GM21423 (cell line): ENCODE results near the gene NAALAD2.
"Not testable (repeated sequence)": the region's sequence is repeated elsewhere in the genome, so short reads cannot be mapped to it uniquely, and the experiment has no call there.

Experiments
- ATAC-seq: cut with Tn5 transposase; IDR thresholded peaks from one replicate; pipeline ENCODE4 v1.9.1; 2021; ENCODE audit warnings: mild to moderate bottlenecking, moderate library complexity; ENCODE audit not compliant: unreplicated experiment

NAALAD2 gene

DNA sequence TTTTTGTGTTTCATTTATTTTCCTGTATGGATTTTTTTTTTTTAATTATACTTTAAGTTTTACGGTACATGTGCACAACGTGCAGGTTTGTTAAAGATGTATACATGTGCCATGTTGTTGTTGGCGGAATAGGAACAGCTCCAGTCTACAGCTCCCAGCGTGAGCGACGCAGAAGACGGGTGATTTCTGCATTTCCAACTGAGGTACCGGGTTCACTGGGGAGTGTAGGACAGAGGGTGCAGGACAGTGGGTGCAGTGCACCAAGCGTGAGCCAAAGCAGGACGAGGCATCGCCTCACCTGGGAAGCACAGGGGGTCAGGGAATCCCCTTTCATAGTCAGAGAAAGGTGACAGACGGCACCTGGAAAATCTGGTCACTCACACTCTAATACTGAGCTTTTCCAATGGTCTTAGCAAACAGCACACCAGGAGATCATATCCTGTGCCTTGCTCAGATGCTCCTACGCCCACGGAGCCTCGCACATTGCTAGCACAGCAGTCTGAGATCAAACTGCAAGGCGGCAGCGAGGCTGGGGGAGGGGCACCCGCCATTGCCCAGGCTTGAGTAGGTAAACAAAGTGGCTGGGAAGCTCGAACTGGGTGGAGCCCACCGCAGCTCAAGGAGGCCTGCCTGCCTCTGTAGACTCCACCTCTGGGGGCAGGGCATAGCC lies 105.6 kb downstream of the NAALAD2 start:
- not testable (repeated sequence) for ATAC-seq

DNA sequence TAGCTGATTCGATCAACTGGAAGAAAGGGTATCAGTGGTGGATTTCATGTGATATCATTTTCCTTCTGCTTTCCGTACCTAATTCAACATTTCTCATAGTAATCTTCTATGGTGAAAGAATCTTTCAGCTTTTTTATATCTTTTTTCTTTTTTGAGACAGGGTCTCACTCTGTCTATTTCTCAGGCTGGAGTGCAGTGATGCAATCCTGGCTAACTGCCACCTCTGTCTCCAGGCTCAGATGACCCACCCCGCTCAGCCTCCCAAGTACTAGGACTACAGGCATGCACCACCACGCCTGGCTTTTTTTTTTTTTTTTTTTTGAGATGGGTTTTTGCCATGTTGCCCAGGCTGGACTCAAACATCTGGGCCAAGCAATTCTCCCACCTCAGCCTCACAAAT lies 107.0 kb downstream of the NAALAD2 start:
- ATAC-seq: no peak
